Astrocyte of the cerebellum (primary cell): Measurements from ENCODE around the gene TCN2.
"Not testable (repeated sequence)": the region's sequence is repeated elsewhere in the genome, so short reads cannot be mapped to it uniquely, and the experiment has no call there.

Experiments
- DNase-seq: peaks from one replicate; pipeline ENCODE4 v3.0.0-alpha.2; 2011; ENCODE audit warnings: low read depth
- H3K4me3 ChIP-seq: 2 replicates; pipeline ENCODE4 v1.5.1; 2011; ENCODE audit warnings: mild to moderate bottlenecking, low read depth, low read length, moderate library complexity
- in situ Hi-C: cut with HindIII; loops from 2 replicates; pipeline ENCODE4 v1.10.0; 2017; ENCODE audit warnings: low sequenced_read_pairs
- TF ChIP-seq, protein P1 (sequence below): IDR thresholded peaks from 2 replicates; pipeline ENCODE4 v1.5.1; 2012; ENCODE audit warnings: low read length, low read depth, moderate library complexity, mild to moderate bottlenecking; ENCODE audit errors: missing control alignments

Gene TCN2

DNA sequence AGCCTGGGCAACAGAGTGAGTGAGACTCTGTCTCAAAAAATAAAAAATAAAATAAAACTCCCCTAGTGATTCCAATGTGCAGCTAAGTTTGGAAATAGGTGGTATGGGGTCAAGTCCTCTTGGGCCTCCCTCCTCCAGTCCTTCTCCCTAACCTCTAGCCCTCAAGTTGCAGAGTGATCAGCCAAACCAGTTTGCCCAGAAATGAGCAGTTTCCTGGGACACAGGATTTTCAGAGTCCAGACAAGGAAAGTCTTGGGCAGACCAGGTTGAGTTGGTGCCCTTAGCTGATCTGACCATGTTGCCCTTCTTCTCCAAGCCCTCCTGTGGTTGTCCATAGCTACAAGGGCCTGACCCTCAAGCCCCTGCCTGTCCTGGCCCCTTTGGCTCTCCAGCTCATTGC, 7.9 kb downstream of the TCN2 start:
- in situ Hi-C loops = no loop called here
- TF ChIP-seq, protein P1, sequence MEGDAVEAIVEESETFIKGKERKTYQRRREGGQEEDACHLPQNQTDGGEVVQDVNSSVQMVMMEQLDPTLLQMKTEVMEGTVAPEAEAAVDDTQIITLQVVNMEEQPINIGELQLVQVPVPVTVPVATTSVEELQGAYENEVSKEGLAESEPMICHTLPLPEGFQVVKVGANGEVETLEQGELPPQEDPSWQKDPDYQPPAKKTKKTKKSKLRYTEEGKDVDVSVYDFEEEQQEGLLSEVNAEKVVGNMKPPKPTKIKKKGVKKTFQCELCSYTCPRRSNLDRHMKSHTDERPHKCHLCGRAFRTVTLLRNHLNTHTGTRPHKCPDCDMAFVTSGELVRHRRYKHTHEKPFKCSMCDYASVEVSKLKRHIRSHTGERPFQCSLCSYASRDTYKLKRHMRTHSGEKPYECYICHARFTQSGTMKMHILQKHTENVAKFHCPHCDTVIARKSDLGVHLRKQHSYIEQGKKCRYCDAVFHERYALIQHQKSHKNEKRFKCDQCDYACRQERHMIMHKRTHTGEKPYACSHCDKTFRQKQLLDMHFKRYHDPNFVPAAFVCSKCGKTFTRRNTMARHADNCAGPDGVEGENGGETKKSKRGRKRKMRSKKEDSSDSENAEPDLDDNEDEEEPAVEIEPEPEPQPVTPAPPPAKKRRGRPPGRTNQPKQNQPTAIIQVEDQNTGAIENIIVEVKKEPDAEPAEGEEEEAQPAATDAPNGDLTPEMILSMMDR = no peak
- H3K4me3 ChIP-seq = no peak overlapping the region
- no peak for DNase-seq

DNA sequence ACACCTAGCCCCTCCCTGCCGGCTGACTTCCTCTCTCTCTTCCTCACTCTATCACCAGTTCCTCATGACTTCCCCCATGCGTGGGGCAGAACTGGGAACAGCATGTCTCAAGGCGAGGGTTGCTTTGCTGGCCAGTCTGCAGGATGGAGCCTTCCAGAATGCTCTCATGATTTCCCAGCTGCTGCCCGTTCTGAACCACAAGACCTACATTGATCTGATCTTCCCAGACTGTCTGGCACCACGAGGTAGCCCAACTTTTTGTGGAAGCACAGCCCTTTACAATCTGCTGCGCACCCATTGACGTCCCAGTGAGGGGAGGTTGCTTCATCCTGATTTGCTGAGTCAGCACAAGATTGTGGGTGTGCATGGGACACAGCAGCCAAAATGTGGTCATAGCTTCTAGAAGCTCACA, 8.6 kb downstream of the TCN2 start:
- no peak for DNase-seq
- in situ Hi-C loops = no loop called here
- TF ChIP-seq, protein P1 = no peak
- no peak overlapping the region for H3K4me3 ChIP-seq

DNA sequence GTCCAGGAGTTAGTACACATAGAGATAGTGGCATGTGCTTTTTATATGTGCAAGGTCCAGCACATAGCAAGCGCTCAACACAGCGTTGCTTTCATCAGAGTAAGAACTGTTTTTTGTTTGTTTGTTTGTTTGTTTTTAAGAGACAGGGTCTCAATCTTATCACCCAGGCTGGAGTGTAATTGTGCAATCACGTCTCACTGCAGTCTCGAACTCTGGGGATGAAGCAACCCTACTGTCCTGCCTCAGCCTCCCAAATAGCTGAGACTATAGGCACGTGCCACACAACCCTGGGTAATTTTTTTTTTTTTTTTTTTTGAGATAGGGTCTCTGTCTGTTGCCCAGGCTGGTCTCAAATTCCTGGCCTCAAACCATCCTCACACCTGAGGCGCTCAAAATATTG, 10.8 kb downstream of the TCN2 start:
- H3K4me3 ChIP-seq = no peak overlapping the region
- in situ Hi-C loops = no loop called here
- TF ChIP-seq, protein P1 = no peak
- DNase-seq = no peak

DNA sequence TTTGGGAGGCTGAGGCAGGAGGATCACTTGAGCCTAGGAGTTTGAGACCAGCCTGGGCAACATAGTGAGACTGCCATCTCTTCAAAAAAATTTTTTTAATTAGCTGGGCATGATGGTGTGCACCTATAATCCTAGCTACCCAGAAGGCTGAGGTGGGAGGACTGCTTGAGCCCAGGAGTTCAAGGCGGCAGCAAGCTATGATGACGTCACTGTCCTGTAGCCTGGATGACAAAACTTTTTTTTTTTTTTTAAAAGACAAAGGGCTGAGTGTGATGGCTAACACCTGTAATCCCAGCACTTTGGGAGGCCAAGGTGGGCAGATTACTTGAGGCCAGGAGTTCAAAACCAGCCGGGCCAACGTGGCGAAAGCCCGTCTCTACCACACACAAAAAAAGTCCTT, 12.9 kb downstream of the TCN2 start:
- H3K4me3 ChIP-seq, in situ Hi-C loops: not testable (repeated sequence)

DNA sequence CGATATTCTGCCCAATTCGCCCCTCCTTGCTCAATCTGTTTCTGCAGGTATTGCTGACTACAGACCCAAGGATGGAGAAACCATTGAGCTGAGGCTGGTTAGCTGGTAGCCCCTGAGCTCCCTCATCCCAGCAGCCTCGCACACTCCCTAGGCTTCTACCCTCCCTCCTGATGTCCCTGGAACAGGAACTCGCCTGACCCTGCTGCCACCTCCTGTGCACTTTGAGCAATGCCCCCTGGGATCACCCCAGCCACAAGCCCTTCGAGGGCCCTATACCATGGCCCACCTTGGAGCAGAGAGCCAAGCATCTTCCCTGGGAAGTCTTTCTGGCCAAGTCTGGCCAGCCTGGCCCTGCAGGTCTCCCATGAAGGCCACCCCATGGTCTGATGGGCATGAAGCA, 19.4 kb downstream of the TCN2 start:
- DNase-seq = no peak
- H3K4me3 ChIP-seq = no peak overlapping the region
- in situ Hi-C loops = no loop called here
- TF ChIP-seq, protein P1 = no peak

More for the DNA sequence above, 12.9 kb downstream of the TCN2 start:
- not testable (repeated sequence) for DNase-seq

DNA sequence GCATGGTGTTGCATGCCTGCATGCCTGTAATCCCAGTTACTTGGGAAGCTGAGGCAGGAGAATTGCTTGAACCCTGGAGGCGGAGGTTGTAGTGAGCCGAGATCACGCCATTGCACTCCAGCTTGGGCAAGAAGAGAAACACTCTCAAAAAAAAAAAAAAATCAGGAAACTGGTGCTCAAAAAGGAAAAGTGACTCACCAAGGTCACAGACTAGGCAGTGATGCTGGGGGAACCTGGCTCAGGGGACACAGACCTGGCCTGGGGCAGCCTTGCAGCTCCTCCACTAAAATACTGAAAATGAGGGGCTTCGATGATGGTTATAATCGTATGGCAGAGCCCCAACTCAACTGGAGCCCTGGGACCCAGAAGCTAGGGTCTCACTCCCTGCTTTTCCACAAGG, 20.5 kb downstream of the TCN2 start:
- no peak for DNase-seq
- in situ Hi-C loops = no loop called here
- TF ChIP-seq, protein P1 = no peak
- H3K4me3 ChIP-seq = no peak overlapping the region

DNA sequence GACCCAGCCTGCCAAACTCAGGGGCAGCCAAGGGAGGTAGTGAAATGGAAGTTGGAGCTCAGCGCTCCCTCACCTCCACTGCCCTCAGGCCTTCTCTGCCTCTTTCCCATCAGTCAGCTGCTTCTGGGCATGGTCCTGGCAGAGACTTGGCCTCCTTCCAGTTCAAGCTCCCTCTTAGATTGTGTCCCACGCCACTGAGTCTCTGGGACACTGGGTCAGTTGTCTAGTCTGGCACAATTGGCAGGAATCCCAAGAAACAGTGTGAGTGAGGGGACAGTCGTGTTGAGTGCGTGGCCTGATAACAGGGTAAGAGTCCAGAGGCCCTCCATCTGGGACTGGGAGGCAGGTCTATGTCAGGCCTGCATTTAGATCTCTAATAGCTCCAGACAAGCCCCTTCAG, 21.5 kb downstream of the TCN2 start:
- no peak for DNase-seq
- no peak overlapping the region for H3K4me3 ChIP-seq
- in situ Hi-C loops = no loop called here
- TF ChIP-seq, protein P1 = no peak

DNA sequence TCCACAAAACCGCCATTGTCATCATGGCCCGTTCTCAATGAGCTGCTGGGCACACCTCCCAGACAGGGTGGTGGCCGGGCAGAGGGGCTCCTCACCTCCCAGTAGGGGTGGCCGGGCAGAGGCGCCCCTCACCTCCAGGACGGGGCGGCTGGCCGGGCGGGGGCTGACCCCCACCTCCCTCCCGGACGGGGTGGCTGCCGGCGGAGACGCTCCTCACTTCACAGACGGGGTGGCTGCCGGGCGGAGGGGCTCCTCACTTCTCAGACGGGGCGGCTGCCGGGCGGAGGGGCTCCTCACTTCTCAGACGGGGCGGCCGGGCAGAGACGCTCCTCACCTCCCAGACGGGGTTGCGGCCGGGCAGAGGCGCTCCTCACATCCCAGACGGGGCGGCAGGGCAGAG, 24.5 kb downstream of the TCN2 start:
- DNase-seq, H3K4me3 ChIP-seq, in situ Hi-C loops: not testable (repeated sequence)
